ENCODE measurements around the gene UGT1A1. TPM values are rescaled to one million over a fixed set of nuclear protein-coding genes. Genes with fewer than 3 reads are reported as not detected.
"Not testable (repeated sequence)": the region's sequence is repeated elsewhere in the genome, so short reads cannot be mapped to it uniquely, and the experiment has no call there.

UGT1A1 gene
- total RNA-seq, 1 donor from 2014 or later: not detected

- DNase-seq (ENCODE audit: low read depth, low spot score): no peak
- peaks cover 7% of the 10 kb centered on the region for H3K27me3 Mint-ChIP-seq (ENCODE audit: low read depth)
- no peak within 1 kb of the TSS for H3K27ac Mint-ChIP-seq (ENCODE audit: unreplicated experiment)
- H3K36me3 Mint-ChIP-seq (ENCODE audit: low read depth): peaks cover 4% of the 10 kb centered on the region
- no peak within 1 kb of the TSS for H3K4me3 Mint-ChIP-seq
- TF ChIP-seq, protein P1, sequence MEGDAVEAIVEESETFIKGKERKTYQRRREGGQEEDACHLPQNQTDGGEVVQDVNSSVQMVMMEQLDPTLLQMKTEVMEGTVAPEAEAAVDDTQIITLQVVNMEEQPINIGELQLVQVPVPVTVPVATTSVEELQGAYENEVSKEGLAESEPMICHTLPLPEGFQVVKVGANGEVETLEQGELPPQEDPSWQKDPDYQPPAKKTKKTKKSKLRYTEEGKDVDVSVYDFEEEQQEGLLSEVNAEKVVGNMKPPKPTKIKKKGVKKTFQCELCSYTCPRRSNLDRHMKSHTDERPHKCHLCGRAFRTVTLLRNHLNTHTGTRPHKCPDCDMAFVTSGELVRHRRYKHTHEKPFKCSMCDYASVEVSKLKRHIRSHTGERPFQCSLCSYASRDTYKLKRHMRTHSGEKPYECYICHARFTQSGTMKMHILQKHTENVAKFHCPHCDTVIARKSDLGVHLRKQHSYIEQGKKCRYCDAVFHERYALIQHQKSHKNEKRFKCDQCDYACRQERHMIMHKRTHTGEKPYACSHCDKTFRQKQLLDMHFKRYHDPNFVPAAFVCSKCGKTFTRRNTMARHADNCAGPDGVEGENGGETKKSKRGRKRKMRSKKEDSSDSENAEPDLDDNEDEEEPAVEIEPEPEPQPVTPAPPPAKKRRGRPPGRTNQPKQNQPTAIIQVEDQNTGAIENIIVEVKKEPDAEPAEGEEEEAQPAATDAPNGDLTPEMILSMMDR (conservative IDR thresholded peaks at IDR 0.05): no peak
- H3K4me1 Mint-ChIP-seq: no peaks in the 10 kb centered on the region
- peaks cover 6% of the 10 kb centered on the region for H3K9me3 Mint-ChIP-seq
Observed at GRCh38 chr2:233718552-233718951, 41.5 kb upstream of the UGT1A1 start, which contains the start of gene UGT1A4. TSS of gene UGT1A4 (plus strand) at chr2:233718736. CDS start at chr2:233718821, 85 bp downstream.

- H3K27ac Mint-ChIP-seq (ENCODE audit: unreplicated experiment): no peak within 1 kb of the TSS
Observed at GRCh38 chr2:233728723-233729301, 31.3 kb upstream of the UGT1A1 start, which contains the start of gene UGT1A3. TSS of gene UGT1A3 (plus strand) at chr2:233729042. CDS start at chr2:233729127, 85 bp downstream.

DNA sequence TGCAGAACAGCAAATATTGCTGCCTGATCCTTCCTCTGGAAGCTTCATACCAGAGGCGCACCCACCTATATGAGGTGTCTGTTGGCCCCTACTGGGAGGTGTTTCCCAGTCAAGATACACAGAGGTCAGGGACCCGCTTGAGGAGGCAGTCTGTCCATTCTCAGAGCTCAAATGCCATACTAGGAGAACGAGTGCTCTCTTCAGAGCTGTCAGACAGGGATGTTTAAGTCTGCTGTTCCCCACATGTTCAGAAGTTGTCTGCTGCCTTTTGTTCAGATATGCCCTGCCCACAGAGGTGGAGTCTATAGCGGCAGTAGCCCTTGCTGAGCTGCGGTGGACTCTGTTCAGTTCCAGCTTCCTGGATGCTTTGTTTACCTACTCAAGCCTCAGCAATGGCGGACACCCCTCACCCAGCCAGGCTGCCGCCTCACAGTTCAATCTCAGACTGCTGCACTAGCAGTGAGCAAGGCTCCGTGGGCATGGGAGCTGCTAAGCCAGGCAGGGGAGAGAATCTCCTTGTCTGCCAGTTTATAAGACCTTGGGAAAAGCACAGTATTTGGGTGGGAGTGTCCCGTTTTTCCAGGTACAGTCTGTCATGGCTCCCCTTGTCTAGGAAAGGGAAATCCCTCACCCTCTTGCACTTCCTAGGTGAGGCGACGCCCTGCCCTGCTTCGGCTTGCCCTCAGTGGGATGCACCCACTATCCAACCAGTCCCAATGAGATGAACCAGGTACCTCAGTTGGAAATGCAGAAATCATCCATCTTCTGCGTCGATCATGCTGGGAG is 23.0 kb upstream of the UGT1A1 start:
- H3K9me3 Mint-ChIP-seq: peaks cover 11% of the 10 kb centered on the region
- H3K4me1 Mint-ChIP-seq; H3K27ac Mint-ChIP-seq (ENCODE audit: unreplicated experiment); H3K36me3 Mint-ChIP-seq (ENCODE audit: low read depth); DNase-seq (ENCODE audit: low read depth, low spot score); H3K4me3 Mint-ChIP-seq; H3K27me3 Mint-ChIP-seq (ENCODE audit: low read depth): not testable (repeated sequence)

More at GRCh38 chr2:233728723-233729301, 31.3 kb upstream of the UGT1A1 start, which contains the start of gene UGT1A3:
- Mint-ChIP-seq H3K27me3 (ENCODE audit: low read depth) (peaks cover 3% of the 10 kb centered on the region), H3K4me1 (no peaks in the 10 kb centered on the region), H3K36me3 (ENCODE audit: low read depth) (peaks cover 3% of the 10 kb centered on the region), H3K4me3 (no peak within 1 kb of the TSS), H3K9me3 (peaks cover 16% of the 10 kb centered on the region)
- TF ChIP-seq, protein P1 (conservative IDR thresholded peaks at IDR 0.05): no peak
- DNase-seq (ENCODE audit: low read depth, low spot score): no peak

DNA sequence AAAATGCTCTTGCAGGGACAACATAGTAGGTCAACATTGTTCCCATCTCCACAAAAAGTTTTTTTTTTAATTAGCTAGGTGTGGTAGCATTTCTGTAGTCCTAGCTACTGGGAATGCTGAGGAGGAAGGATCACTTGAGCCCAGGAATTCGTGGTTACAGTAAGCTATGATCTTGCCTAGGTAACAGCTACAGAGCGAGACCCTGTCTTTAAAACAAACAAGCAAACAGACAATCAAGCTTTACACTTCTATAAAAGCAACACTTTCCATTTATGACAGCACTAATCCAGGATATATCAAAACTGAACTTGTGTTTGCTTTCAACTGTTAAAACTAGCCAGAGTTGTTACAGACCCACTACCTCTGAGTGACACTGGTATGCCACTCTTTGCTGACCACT is 19.2 kb upstream of the UGT1A1 start:
- Mint-ChIP-seq H3K27ac (ENCODE audit: unreplicated experiment) (no peak overlapping the region), H3K36me3 (ENCODE audit: low read depth) (no peaks in the 10 kb centered on the region), H3K4me1 (no peaks in the 10 kb centered on the region)

DNA sequence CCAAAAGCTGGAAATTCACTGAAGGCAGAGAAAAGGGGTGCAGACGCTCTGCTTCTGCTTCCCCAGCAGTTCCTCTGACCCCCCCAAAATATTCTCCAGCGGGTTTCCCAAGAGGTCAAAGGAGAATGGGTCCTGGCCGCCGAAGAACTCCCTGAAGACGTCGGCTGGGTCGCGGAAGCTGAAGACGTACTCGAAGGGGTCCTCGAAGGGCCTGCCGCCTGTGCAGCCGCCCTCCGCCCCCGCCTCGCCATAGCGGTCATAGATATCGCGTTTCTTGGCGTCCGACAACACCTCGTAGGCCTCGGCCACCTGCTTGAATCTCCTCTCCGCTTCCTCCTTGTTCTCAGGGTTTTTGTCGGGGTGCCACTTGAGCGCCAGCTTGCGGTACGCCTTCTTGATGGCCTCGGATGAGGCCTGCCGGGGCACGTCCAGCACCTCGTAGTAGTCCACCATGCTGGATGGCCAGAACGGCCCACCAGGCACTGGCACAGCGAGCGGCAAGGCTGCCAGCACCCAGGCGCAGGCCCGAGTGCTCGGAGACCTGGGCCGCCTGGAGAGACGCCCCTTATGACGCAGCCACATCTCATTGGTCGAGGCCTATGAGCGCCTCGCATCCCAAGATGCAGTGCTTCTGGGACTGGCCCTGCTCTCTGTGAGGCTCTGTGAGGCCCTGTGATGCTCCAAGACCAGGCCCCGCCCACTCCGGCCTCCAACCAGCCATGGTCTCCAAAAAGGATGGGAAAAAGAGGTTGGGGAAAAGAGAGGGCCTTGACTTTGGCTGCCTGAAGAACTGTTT is 16.4 kb upstream of the UGT1A1 start:
- Mint-ChIP-seq H3K9me3 (peaks cover 6% of the 10 kb centered on the region), H3K4me1 (no peaks in the 10 kb centered on the region), H3K27me3 (ENCODE audit: low read depth) (peaks cover 3% of the 10 kb centered on the region), H3K36me3 (ENCODE audit: low read depth) (peaks cover 3% of the 10 kb centered on the region), H3K27ac (ENCODE audit: unreplicated experiment) (no peak overlapping the region), H3K4me3 (no peak overlapping the region)
- DNase-seq (ENCODE audit: low read depth, low spot score): no peak
- TF ChIP-seq, protein P1 (conservative IDR thresholded peaks at IDR 0.05): no peak

More for the DNA sequence above, 19.2 kb upstream of the UGT1A1 start:
- Mint-ChIP-seq H3K9me3 (peaks cover 6% of the 10 kb centered on the region), H3K27me3 (ENCODE audit: low read depth) (no peaks in the 10 kb centered on the region), H3K4me3 (no peak overlapping the region)
- TF ChIP-seq, protein P1 (conservative IDR thresholded peaks at IDR 0.05): no peak
- DNase-seq (ENCODE audit: low read depth, low spot score): no peak
